NCI-H1417 treated with DMSO at 0.1 percent for 48 hours (cell line): ENCODE data around the gene ATP8B4.

Experiments
- DNase-seq: peaks from one replicate; lab custom pipeline; 2025; lab: John Stamatoyannopoulos, UW

Gene ATP8B4

DNA sequence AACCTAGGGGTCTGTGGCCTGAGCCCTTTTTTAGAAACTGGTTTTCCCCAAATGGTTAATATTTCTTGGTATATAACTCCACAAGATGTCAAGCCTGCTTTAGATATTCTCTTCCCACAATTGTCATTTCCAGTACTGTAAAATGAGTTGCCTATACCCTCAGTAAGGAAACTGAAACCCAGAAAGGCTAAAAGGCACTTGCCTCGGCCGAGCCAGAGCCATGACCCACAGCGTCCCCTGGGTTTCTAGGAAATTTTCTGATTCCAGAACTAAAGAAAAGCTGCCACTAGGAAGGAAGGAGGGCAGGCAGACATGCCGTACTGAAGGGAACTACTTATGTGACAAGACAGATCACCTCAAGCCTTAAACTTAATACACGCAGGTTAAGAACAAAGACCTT, 59.1 kb downstream of the ATP8B4 start:
- DNase-seq = no peak

- no peak for DNase-seq
These were observed 59.7 kb downstream of the ATP8B4 start for GRCh38 chr15:50059203-50059772.

GRCh38 chr15:50057905-50058639, 61.0 kb downstream of the ATP8B4 start:
- DNase-seq = no peak

GRCh38 chr15:50057196-50057595, 61.8 kb downstream of the ATP8B4 start:
- DNase-seq = no peak

DNA sequence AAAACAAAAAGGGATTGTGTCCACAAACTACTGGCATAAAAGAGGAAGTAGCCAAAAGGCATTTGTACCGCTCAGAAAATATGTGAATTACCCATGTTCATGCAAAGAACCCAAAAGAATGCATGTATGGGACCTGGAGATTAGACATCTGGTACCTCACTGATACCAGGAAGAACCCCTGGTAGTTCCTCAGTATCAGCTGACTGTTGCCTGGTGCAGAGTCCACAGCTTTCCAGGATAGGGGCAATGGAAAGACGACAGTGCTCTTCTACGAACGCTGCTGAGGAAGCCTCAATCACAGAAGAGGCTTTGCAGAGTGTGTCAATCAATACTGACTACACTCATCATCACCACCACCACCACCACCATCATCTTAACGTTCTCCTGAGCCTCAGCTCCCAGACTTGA, 63.3 kb downstream of the ATP8B4 start:
- DNase-seq = no peak

DNA sequence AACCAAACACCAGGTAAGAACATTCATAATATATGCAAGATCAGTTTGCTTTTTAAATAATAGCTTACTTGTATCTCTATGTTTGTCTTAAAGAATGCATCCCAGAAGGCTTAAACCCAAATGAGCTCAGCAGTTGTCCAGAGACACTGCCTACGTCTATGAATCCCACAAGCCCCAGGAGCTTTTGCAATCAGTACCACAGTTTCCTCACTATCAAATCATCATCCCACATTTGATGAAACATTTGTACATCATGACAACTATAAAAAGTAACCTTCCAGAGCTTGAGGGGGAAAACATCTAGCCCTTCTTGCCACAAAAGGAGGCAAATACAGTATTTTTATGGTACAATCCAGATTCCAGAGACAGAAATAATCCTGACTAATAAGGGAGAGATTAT, 63.7 kb downstream of the ATP8B4 start:
- DNase-seq = no peak

DNA sequence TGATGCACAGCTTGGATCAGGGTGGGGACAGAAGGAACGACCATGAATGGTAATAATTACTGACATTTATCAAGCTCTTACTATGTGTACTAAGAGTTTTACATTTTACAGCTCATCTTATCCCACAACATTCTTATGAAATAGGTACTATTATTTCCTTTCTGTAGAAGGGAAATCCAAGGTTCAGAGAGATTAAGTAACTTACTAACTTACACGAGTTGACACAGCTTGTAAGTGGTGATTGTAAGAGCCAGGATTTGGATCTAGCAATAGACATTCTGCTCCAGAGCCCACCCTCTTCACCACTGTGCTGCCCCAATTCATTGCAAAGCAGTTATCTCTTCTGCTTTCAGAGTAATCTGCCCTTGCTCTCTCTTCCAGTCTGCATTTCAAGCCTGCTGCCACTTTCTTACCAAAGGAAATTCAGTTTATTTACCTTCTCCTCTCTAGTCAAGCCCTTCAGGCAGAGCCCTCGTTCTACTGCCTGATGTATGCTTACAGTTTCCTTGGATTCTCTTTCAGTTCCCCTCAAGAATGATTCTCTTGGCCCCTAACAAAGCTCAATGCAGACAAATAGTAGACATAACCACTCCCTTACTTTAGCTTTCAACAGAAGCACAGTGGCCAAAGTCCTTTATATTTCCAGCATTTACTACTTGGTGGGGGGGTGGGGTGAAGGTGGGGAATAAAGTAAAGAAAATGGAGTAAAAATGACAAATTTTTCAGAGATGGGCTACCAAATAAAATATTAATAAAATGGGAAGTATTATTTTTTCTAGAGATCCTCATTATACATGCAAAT, 65.8 kb downstream of the ATP8B4 start:
- no peak for DNase-seq

GRCh38 chr15:50051811-50052419, 67.1 kb downstream of the ATP8B4 start:
- DNase-seq = no peak

- no peak for DNase-seq
These were observed 67.9 kb downstream of the ATP8B4 start for GRCh38 chr15:50050986-50051743.

DNA sequence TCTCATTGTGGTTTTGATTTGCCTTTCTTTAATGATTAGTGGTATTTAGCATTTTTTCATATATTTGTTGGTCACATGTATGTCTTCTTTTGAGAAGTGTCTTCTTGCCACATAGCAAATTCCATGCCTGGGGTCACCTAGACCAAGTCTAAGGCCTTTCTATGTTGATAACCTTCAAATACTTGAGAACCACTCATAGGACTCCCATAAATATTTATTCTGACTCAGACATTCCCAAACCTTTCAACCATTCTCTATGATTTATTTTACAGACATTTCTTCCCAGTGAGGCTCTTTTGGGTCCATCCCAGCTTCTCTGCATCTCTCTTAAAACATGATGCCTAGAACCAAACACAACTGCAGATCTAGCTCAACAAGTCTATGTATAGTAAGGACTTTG, 69.2 kb downstream of the ATP8B4 start:
- no peak for DNase-seq

GRCh38 chr15:50046867-50047266, 72.2 kb downstream of the ATP8B4 start:
- DNase-seq = no peak

DNA sequence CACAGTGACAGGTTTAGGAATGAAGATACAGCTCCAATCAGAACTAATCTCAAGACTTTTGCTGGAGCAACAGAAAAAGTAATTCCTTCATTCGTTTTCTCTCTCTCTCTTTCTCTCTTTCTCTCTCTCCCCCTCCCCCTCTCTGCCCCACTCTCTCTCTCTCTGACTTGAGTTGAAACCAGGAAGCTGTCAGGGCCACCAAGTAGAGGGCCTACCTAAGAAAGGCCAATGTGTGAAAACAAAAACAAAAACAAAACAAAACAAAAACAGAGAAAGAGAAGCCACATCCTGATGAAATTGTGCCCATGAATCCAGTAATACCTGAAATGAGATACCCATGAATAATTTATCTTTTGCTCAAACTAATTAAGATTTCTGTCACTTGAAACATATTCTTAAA, 72.9 kb downstream of the ATP8B4 start:
- DNase-seq = no peak

- no peak for DNase-seq
These were observed 74.1 kb downstream of the ATP8B4 start for GRCh38 chr15:50044904-50045303.

- DNase-seq = no peak
These were observed 74.6 kb downstream of the ATP8B4 start for GRCh38 chr15:50044406-50044805.

GRCh38 chr15:50042775-50043174, 76.3 kb downstream of the ATP8B4 start:
- no peak for DNase-seq

DNA sequence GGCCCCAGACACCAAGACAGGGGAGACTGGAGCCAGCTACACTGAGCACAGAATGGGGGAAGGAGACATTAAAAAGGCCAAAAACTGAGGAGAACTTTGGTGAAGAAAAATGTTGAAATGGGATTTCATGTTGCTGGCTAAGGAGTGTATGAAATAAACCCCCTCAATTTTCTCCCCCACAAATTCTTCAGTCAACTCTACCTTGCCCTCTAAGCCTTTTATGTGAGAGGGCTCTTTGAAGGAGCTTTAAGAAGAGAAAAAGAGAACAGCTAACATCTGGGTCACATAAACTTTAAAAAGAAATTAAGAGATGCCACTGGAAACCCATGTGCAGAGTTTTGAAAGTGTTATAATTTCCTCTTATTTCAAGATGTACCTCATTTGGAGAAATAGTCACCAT, 88.6 kb downstream of the ATP8B4 start:
- DNase-seq = no peak

DNA sequence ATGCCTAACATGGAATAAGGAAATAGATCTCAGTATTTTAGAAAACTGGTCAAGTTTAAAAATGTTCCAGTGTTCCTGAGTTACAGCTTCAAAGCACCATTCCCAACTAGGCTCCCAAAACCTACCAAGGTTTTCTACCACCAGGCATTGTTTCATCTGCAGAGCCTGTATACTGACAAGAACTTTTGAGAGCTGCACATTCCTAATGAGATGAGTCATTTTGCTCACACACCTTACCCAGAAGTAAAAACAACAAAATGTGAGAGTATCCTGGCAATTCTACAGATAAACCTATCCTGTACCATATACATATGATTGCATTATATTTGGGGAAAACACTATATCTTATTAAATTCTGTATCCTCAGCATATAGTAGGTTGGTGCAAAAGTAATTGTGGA, 90.7 kb downstream of the ATP8B4 start:
- no peak for DNase-seq

- no peak for DNase-seq
These were observed 94.8 kb downstream of the ATP8B4 start for GRCh38 chr15:50024281-50024680.

DNA sequence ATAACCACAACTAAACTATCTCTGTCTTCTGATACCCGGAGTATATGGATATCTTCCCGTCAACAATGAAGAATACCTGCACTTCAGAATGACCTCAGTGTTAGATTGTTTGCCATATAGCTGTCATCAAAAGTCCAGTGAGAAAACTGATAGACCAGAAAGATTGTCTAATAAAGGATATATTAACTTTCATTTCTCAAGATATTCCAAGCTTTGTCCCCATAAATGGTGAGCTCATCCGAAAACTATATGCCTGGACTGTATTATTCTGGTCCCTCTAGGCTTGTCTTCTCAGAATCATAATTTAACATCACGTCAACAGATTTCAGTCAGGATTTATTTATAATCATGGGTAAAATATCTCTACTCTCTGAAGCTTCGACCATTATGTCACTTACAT, 100.5 kb downstream of the ATP8B4 start:
- DNase-seq = no peak

DNA sequence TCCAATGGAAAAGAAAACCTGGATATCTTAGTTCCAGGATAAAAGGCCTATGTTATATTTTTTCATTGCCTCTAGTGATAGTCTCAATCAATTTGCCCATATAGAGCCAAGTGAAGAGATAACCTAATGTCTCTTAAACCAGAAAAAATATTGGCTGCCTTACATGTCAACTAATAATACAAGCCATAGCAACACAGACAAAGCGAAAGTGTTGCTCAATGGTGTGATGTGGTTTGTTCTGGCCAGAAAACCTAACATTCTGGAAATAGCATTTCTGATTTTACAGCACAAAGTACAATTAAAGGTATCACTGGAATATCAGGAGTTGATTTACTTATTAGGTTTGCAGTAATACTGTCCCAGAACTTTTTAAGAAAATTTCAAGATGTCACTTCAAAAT, 101.5 kb downstream of the ATP8B4 start:
- no peak for DNase-seq

GRCh38 chr15:50016951-50017350, 102.1 kb downstream of the ATP8B4 start:
- DNase-seq = no peak

DNA sequence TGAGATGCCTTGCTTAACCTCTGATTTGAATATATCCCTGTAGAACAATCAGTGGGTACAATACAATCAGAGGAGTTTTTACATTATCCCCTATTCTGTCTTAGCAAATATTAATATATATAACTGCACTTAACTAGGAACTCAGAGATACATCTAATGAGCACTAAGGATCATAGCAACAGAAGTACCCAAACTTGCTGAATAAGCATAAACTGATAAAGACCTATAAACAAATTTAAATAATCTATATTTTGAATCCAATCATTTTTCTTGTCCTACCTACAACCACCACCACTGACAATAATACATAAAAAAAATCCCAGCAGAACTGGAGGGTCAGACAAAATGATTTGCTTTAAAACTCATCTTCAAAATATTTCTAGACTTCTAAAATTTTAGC, 106.2 kb downstream of the ATP8B4 start:
- DNase-seq = no peak
